Fibroblast of lung (primary cell): Measurements from ENCODE around the gene ZNF862. TPM values are rescaled to one million over a fixed set of nuclear protein-coding genes. Genes with fewer than 3 reads are reported as not detected.
A peak's percentile ranks its signal among the peaks of the same experiment; 100 is the strongest.

Experiments
- DNase-seq, 2 donors: peaks; one replicate each; pipeline versions ENCODE4 v3.0.0 to v3.0.0-alpha.2; 2010; ENCODE audit warnings: low read depth in 2 of 2
- H2AFZ ChIP-seq: 2 replicates; pipeline ENCODE4 v1.5.1; 2012; ENCODE audit warnings: low read length, control low read depth, inconsistent platforms
- H3K27ac ChIP-seq: 2 replicates; pipeline ENCODE4 v1.5.1; 2011; ENCODE audit warnings: low read length, control low read depth; ENCODE audit not compliant: insufficient read depth
- H3K27me3 ChIP-seq: 2 replicates; pipeline ENCODE4 v1.5.1; 2011; ENCODE audit warnings: mild to moderate bottlenecking, low read length; ENCODE audit not compliant: control insufficient read depth, insufficient read depth
- H3K36me3 ChIP-seq: 2 replicates; pipeline ENCODE4 v1.5.1; 2011; ENCODE audit warnings: low read length; ENCODE audit not compliant: control insufficient read depth, insufficient read depth
- H3K4me1 ChIP-seq: 2 replicates; pipeline ENCODE4 v1.5.1; 2011; ENCODE audit warnings: low read length; ENCODE audit not compliant: control insufficient read depth, insufficient read depth; ENCODE audit errors: extremely low read depth
- H3K4me2 ChIP-seq: 2 replicates; pipeline ENCODE4 v1.5.1; 2011; ENCODE audit warnings: low read length, control low read depth; ENCODE audit not compliant: insufficient read depth; ENCODE audit errors: extremely low read depth
- H3K4me3 ChIP-seq, 4 experiments: fragments of 200-600 bp in 1 of 4; sonication (generic) in 1 of 4; replicated peaks in 1 of 4; 2 replicates each; pipeline ENCODE4 v1.5.1; 2011 to 2016; ENCODE audit warnings: low read length in 4 of 4, low read depth in 3 of 4, mild to moderate bottlenecking in 3 of 4, control low read depth in 2 of 4, inconsistent platforms in 1 of 4, mixed read lengths in 1 of 4; ENCODE audit not compliant: insufficient read depth in 1 of 4; ENCODE audit errors: control extremely low read depth in 1 of 4
- H3K79me2 ChIP-seq: 2 replicates; pipeline ENCODE4 v1.5.1; 2012; ENCODE audit warnings: mild to moderate bottlenecking, low read length, inconsistent platforms; ENCODE audit not compliant: control insufficient read depth, insufficient read depth
- H3K9ac ChIP-seq: 2 replicates; pipeline ENCODE4 v1.5.1; 2011; ENCODE audit warnings: mild to moderate bottlenecking, low read length, control low read depth; ENCODE audit not compliant: insufficient read depth
- H3K9me3 ChIP-seq: 2 replicates; pipeline ENCODE4 v1.5.1; 2012; ENCODE audit warnings: low read depth, low read length; ENCODE audit not compliant: control insufficient read depth, insufficient read depth
- H4K20me1 ChIP-seq: 2 replicates; pipeline ENCODE4 v1.5.1; 2011; ENCODE audit warnings: low read length; ENCODE audit not compliant: control insufficient read depth, insufficient read depth; ENCODE audit errors: extremely low read depth
- CTCF ChIP-seq, 2 donors: IDR thresholded peaks in 1 of 2; conservative IDR thresholded peaks in 1 of 2; 1 replicate in 1 of 2; 2 replicates in 1 of 2; pipeline ENCODE4 v1.5.1; 2011 to 2012; ENCODE audit warnings: low read length in 2 of 2, control low read depth in 1 of 2, inconsistent platforms in 1 of 2, low read depth in 1 of 2, mild to moderate bottlenecking in 1 of 2
- EZH2 ChIP-seq: IDR thresholded peaks from 2 replicates; pipeline ENCODE4 v1.5.1; 2012; ENCODE audit warnings: low read length, control low read depth, mild to moderate bottlenecking; ENCODE audit errors: missing control alignments
- polyA plus RNA-seq, 2 donors: library from polyadenylated mRNA; depleted of rRNA in 1 of 2; stranded (reverse) in 1 of 2; unstranded in 1 of 2; fragments of >200 nt; gene quantifications; 2 replicates each; pipeline ENCODE4 v1.2.1, GENCODE V29; 2011 to 2012; ENCODE audit warnings: missing spikeins in 1 of 2
- total RNA-seq: library from RNA; depleted of rRNA; stranded (reverse); fragments of >200 nt; gene quantifications from 2 replicates; pipeline ENCODE4 v1.2.1, GENCODE V29; 2014

Gene ZNF862
- total and polyA plus RNA-seq, 2 donors (not counting 1 experiment from before 2014, with no cell fraction given) = 4.7 to 10.9 TPM

GRCh38 chr7:149883048-149883438 lies 44.9 kb downstream of the ZNF862 start:
- Histone ChIP-seq H3K36me3 (no peaks in the 10 kb centered on the region), H3K27ac (no peak overlapping the region), H3K79me2 (no peaks in the 10 kb centered on the region), H4K20me1 (no peaks in the 10 kb centered on the region), H3K9ac (no peak overlapping the region), H2AFZ (no peak overlapping the region), H3K4me1 (no peaks in the 10 kb centered on the region), H3K4me2 (no peak overlapping the region), H3K27me3 (no peaks in the 10 kb centered on the region), H3K9me3 (no peaks in the 10 kb centered on the region), H3K4me3 (no peak overlapping the region)
- TF ChIP-seq EZH2 (no peak), CTCF (conservative IDR thresholded peaks at IDR 0.05 in 1 of 2, IDR thresholded peaks at IDR 0.05 in 1 of 2; ENCODE audit: low read depth in 1 of 2, low read length in 2 of 2) (no peak)
- DNase-seq = no peak

- H3K36me3 ChIP-seq = no peaks in the 10 kb centered on the region
- H4K20me1 ChIP-seq = no peaks in the 10 kb centered on the region
- H3K4me3 ChIP-seq = no peak overlapping the region
- DNase-seq = peak in 1 of 2 donors; percentile 45
- H3K9me3 ChIP-seq = no peaks in the 10 kb centered on the region
- H3K27ac ChIP-seq = no peak overlapping the region
- TF ChIP-seq EZH2 (no peak), CTCF (conservative IDR thresholded peaks at IDR 0.05 in 1 of 2, IDR thresholded peaks at IDR 0.05 in 1 of 2; ENCODE audit: low read depth in 1 of 2, low read length in 2 of 2) (peak; percentile 68 to 76)
- H3K4me1 ChIP-seq = no peaks in the 10 kb centered on the region
- H3K4me2 ChIP-seq = no peak overlapping the region
- no peak overlapping the region for H3K9ac ChIP-seq
- no peaks in the 10 kb centered on the region for H3K79me2 ChIP-seq
- H2AFZ ChIP-seq = no peak overlapping the region
- H3K27me3 ChIP-seq = no peaks in the 10 kb centered on the region
Measured at GRCh38 chr7:149883452-149883861, 45.3 kb downstream of the ZNF862 start.

- no peak overlapping the region for H3K4me3 ChIP-seq
- no peak for TF ChIP-seq CTCF (conservative IDR thresholded peaks at IDR 0.05 in 1 of 2, IDR thresholded peaks at IDR 0.05 in 1 of 2; ENCODE audit: low read depth in 1 of 2, low read length in 2 of 2)
- TF ChIP-seq EZH2 = no peak
- no peaks in the 10 kb centered on the region for H3K4me1 ChIP-seq
- no peak overlapping the region for H3K9ac ChIP-seq
- H3K36me3 ChIP-seq = no peaks in the 10 kb centered on the region
- H3K9me3 ChIP-seq = no peaks in the 10 kb centered on the region
- H3K27me3 ChIP-seq = no peaks in the 10 kb centered on the region
- no peaks in the 10 kb centered on the region for H4K20me1 ChIP-seq
- H2AFZ ChIP-seq = no peak overlapping the region
- no peak overlapping the region for H3K27ac ChIP-seq
- H3K79me2 ChIP-seq = no peaks in the 10 kb centered on the region
- no peak overlapping the region for H3K4me2 ChIP-seq
- DNase-seq = no peak
Measured at GRCh38 chr7:149884016-149884415, 45.8 kb downstream of the ZNF862 start.
